HAP-1 (cell line): Measurements from ENCODE around the gene FERMT1.
A peak's percentile ranks its signal among the peaks of the same experiment; 100 is the strongest.
"Not testable (repeated sequence)": the region's sequence is repeated elsewhere in the genome, so short reads cannot be mapped to it uniquely, and the experiment has no call there.

Experiments
- DNase-seq, 2 experiments: peaks; one replicate each; pipeline ENCODE4 v3.0.0-alpha.2; 2016 to 2020; ENCODE audit warnings: low spot score in 2 of 2
- H3K27me3 ChIP-seq: fragments of 250-450 bp; sonication (Bioruptor Pico); 2 replicates; pipeline ENCODE4 v1.5.1; 2020; ENCODE audit warnings: low read depth, mild to moderate bottlenecking, moderate library complexity
- H3K36me3 ChIP-seq: fragments of 250-450 bp; sonication (Bioruptor Pico); replicated peaks from 2 replicates; pipeline ENCODE4 v1.5.1; 2020; ENCODE audit warnings: mild to moderate bottlenecking
- H3K4me1 ChIP-seq: fragments of 250-450 bp; sonication (Bioruptor Pico); 2 replicates; pipeline ENCODE4 v1.5.1; 2020; ENCODE audit warnings: mild to moderate bottlenecking
- H3K4me3 ChIP-seq: fragments of 250-450 bp; sonication (Bioruptor Pico); 2 replicates; pipeline ENCODE4 v1.5.1; 2020; ENCODE audit warnings: mild to moderate bottlenecking, moderate library complexity
- H3K9me3 ChIP-seq: fragments of 250-450 bp; sonication (Bioruptor Pico); 2 replicates; pipeline ENCODE4 v1.5.1; 2020; ENCODE audit warnings: mild to moderate bottlenecking, moderate library complexity
- in situ Hi-C: fragments of 300-500 bp; cut with MboI; formaldehyde crosslinking; loops from 3 replicates; pipeline ENCODE4 v1.14.3; 2020; ENCODE audit warnings: low sequenced_read_pairs, inconsistent platforms, mixed read lengths

FERMT1 gene

DNA sequence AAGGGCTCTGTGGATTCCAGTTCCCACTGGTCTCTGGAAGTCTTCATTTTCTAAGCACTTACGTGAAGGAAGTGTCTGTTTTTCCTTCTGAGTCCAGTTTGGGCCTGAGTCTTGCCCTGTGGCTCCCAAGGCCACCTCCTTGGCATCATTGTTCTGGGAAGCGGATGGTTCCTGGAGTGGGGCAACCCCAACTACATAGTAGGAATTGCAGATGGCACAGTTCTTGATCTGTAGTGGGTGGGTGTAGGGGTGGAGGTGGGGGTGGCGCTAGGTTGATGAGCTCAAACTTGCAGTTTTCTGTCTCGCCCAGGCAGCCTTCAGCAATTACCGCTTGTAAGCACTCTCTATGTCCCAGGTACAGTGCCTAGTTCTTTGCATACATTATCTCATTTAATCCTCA lies 7.2 kb upstream of the FERMT1 start:
- H3K4me1 ChIP-seq, result no peaks in the 10 kb centered on the region
- H3K4me3 ChIP-seq, result no peak overlapping the region
- H3K36me3 ChIP-seq, result no peaks in the 10 kb centered on the region
- in situ Hi-C loops, result loop anchor here (25.0 kb wide), 1 partner anchor 1157 kb away; no protein-coding TSS in a partner anchor
- 0 out of 2 replicates have a peak, but pooled peaks cover 2% of the 10 kb centered on the region for H3K27me3 ChIP-seq
- DNase-seq, result no peak
- no peaks in the 10 kb centered on the region for H3K9me3 ChIP-seq

DNA sequence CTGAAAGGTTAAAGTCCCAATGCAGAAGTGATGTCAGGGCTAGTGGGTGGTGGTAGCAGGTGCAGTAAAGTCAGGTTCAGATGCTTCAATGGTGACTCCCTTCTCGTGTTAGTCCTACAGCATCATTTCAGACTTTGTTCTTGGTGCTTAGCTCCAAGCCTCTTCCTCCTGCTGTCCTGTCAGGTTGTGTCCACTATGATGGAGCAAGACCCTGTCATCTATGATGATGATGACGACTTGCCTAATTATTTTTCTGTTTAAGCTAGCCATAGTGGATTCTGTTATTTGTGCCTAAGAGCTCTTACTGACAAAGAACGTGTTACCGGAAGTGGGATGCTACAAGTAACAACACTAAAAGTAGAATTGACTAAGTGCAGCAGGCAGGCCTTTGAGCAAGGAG lies 5.0 kb upstream of the FERMT1 start:
- H3K36me3 ChIP-seq, result no peaks in the 10 kb centered on the region
- H3K4me3 ChIP-seq, result no peak overlapping the region
- no peaks in the 10 kb centered on the region for H3K9me3 ChIP-seq
- 0 out of 2 replicates have a peak, but pooled peaks cover 2% of the 10 kb centered on the region for H3K27me3 ChIP-seq
- DNase-seq, result no peak
- peaks cover 8% of the 10 kb centered on the region for H3K4me1 ChIP-seq
- in situ Hi-C loops, result loop anchor here (25.0 kb wide), 1 partner anchor 1159 kb away; no protein-coding TSS in a partner anchor

DNA sequence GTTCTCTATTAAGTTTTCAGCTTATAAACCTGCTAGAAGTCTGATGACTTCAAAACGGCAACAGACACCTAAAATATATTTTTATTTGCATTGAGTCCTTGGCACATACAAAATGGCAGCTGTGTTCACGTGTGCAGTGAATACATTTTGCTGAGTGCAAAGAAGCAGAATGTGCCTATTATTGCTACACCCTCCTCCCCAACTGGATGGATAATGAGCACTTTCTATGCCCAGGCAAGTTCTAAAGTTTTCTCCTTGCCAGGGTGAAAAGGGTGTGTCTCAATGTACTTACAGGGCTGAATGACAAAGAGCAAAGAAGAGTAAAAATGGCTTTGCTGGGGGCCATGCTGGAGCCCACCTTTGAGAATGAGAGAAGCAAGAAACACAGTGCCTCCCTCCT lies 4.0 kb upstream of the FERMT1 start:
- H3K4me1 ChIP-seq, result peaks cover 13% of the 10 kb centered on the region

DNA sequence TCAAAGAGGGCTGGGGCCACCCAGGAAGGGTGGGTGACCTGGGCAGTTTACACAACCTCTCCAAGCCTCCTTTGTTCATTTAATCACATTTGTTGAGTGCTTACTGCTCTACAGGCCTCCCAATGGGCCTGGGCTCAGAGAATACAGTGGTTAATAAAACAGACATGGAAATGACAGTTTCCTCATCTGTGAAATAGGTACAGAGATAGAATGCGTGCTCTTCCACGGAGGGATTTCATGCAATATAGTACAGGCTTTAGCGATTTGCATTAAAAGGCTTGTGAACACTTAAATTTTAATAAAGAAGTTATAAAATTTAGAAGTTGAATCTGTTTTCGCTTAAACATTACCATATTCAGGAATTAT lies 802 bp upstream of the FERMT1 start:
- DNase-seq, result no peak
- in situ Hi-C loops, result no loop called here
- Histone ChIP-seq H3K27me3 (no peaks in the 10 kb centered on the region), H3K36me3 (peaks cover 9% of the 10 kb centered on the region), H3K9me3 (no peaks in the 10 kb centered on the region), H3K4me3 (peak overlapping the region; percentile 42), H3K4me1 (peaks cover 37% of the 10 kb centered on the region)

More for the DNA sequence above, 4.0 kb upstream of the FERMT1 start:
- no peak for DNase-seq
- Histone ChIP-seq H3K27me3 (0 out of 2 replicates have a peak, but pooled peaks cover 2% of the 10 kb centered on the region), H3K4me3 (no peak overlapping the region), H3K9me3 (no peaks in the 10 kb centered on the region), H3K36me3 (no peaks in the 10 kb centered on the region)
- in situ Hi-C loops, result loop anchor here (25.0 kb wide), 1 partner anchor 1160 kb away; no protein-coding TSS in a partner anchor

DNA sequence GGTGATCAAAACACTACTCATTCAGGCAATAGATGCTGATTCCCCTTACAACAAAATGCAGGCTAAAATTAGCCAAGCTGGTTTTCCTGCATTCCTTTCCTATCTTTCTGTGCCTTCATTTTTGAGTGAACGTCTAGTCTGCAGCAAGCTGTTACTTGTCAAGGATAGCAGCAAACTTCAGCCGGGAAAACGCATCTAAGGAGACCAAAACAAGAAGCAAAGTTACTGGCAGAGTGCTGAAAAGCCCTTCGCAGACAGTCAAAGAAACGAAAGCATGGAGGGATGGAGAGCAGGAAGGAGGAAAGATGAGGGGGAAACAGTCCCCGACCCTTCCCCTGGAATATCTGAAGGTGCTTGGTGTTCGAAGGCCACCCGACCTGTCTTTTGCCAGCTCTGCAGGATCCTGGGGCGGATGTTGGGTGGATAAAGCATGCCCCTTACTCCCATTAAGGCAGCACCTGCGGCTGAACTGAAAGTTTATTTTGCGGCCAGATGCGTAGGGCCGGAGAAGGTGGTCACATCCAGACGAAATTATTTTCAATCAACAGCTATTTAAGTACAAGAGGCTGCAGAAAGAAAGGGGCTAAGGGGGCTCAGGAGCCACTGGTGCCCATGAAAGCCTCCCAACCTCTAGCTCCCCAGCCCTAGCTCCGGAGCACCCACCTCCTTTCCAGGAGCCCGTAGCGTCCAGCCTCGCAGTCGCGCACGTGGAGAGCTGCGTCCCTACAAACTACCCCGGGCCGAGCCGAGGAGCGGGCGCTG lies 538 bp downstream of the FERMT1 start:
- no peaks in the 10 kb centered on the region for H3K9me3 ChIP-seq
- peak overlapping the region; percentile 42 for H3K4me3 ChIP-seq
- H3K36me3 ChIP-seq, result peaks cover 15% of the 10 kb centered on the region
- peak; percentile 16 to 36 for DNase-seq
- in situ Hi-C loops, result no loop called here
- peaks cover 37% of the 10 kb centered on the region for H3K4me1 ChIP-seq
- H3K27me3 ChIP-seq, result no peaks in the 10 kb centered on the region

DNA sequence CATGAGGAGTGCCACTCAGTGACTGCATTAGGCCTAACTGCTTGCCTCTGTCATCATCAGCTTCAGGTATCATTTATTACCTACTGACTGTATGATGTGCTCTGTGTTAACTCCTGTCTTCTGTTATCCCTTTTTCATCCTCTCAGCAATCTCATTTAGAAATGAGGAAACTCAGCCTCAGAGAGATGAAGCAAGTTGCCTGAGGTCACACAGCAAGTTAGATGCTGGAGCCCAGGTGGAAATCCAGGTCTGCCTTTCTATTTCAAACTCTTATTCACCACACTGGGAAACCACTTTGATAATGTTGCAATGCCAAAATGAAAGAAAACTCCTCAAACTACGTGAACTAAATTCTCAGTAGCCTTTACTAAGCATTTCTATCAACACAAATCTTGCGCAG lies 1.3 kb downstream of the FERMT1 start:
- H3K4me1 ChIP-seq, result peaks cover 37% of the 10 kb centered on the region
- H3K4me3 ChIP-seq, result peak overlapping the region; percentile 42
- peaks cover 20% of the 10 kb centered on the region for H3K36me3 ChIP-seq
- in situ Hi-C loops, result no loop called here
- H3K27me3 ChIP-seq, result no peaks in the 10 kb centered on the region
- H3K9me3 ChIP-seq, result no peaks in the 10 kb centered on the region
- DNase-seq, result no peak

DNA sequence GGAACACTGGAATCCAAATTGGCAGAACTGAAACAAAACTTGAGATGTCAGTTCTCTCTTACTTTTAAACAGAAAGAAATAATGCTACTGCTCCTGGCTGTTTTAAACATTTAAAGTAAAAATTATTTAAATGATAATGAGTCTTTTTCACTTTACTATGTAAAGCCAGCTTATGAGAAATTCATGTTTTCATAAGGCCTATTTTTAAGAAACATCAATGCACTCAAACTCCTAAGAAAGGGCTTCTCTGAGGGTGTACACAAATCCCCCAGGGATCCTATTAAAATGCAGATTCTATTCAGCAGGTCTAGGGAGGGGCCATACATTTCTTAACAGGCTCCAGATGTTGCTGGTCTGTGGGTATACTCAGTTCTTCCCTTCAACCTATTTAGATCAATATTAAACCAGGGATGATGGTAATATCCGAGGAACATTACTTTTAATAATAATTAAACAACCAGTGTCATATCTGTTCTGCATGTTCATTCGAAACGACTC lies 2.3 kb downstream of the FERMT1 start:
- no peaks in the 10 kb centered on the region for H3K9me3 ChIP-seq
- H3K4me3 ChIP-seq, result no peak overlapping the region; the same call in 1 of the 2 replicates
- H3K36me3 ChIP-seq, result peaks cover 27% of the 10 kb centered on the region
- in situ Hi-C loops, result no loop called here
- DNase-seq, result peak; percentile 71 to 97
- no peaks in the 10 kb centered on the region for H3K27me3 ChIP-seq
- H3K4me1 ChIP-seq, result peaks cover 37% of the 10 kb centered on the region

DNA sequence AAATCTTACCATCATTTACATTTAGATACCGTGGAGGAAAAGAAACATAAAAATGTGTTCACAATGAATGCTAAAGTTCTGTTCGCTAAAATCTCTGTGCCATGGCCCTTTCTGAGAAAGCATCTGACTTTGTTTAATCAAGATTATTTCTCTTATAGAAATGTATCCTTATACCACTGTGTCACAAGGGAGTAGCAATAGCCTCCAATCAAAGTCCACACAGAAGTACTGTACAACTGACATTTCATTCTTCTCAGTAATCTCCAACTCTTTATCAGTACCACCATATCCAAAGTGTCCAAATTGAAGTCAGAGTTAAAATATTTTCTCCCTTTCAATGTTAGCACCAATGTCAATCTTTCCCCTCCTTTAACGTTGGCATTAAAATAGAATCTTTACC lies 6.1 kb downstream of the FERMT1 start:
- 0 out of 2 replicates have a peak, but pooled peaks cover 4% of the 10 kb centered on the region for H3K9me3 ChIP-seq
- no peaks in the 10 kb centered on the region for H3K27me3 ChIP-seq
- H3K36me3 ChIP-seq, result peaks cover 61% of the 10 kb centered on the region
- in situ Hi-C loops, result no loop called here
- no peak for DNase-seq
- peaks cover 24% of the 10 kb centered on the region for H3K4me1 ChIP-seq
- H3K4me3 ChIP-seq, result no peak overlapping the region

DNA sequence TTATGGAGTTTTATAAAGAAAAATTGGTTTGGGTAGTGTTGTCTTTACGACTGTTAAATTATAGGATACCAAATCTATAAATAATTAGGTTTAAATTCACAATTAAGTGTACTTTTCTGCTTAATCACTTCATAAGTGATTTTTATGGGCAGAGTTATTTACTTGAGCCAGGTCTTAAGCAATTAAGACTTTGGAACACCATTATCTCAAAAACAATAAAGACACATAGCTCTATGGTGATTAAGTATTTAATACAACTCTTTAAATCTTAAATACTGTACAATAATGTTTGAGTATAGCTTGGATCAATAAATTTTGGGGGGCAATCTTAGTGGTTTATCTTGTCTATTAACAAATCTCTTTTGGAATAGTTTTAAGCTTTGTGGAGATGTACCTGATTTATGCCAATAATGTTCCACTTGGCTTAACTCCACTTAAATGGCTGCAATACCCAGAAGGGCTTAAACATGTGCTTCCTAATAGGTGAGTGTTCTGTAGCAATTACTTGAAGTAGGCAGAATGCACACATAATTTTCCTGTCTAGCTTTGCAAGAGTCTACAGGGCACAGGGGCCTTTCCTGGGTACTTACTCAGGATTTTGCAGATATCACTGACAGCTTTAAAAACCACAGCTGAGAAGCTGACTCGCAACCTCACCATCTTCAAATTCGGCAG lies 7.5 kb downstream of the FERMT1 start:
- in situ Hi-C loops, result no loop called here
- no peak overlapping the region for H3K4me3 ChIP-seq
- H3K36me3 ChIP-seq, result peaks cover 73% of the 10 kb centered on the region
- DNase-seq, result no peak
- no peaks in the 10 kb centered on the region for H3K27me3 ChIP-seq
- peaks cover 12% of the 10 kb centered on the region for H3K4me1 ChIP-seq
- H3K9me3 ChIP-seq, result 0 out of 2 replicates have a peak, but pooled peaks cover 4% of the 10 kb centered on the region

DNA sequence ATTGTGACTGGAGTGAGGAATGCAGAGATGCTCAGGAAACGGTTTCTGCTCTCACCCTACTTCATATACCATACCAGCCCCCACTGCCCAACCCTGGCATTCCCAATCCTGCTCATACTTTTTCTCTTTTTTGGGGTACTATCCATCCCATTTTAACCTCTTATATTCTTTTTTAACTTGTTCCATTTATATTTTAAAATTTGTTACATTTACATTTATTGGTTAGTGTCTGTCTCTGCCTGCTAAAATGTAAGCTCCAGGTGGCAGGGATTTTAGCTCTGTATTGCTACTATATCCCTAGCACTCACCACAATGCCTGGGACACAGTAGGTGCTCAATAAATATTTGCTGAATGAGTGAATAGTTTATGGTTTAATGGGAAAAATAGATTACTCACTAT lies 8.1 kb downstream of the FERMT1 start:
- H3K36me3 ChIP-seq, result peaks cover 79% of the 10 kb centered on the region
- peaks cover 6% of the 10 kb centered on the region for H3K4me1 ChIP-seq
- H3K4me3 ChIP-seq, result no peak overlapping the region
- in situ Hi-C loops, result no loop called here
- H3K9me3 ChIP-seq, result 0 out of 2 replicates have a peak, but pooled peaks cover 4% of the 10 kb centered on the region
- DNase-seq, result no peak
- no peaks in the 10 kb centered on the region for H3K27me3 ChIP-seq

DNA sequence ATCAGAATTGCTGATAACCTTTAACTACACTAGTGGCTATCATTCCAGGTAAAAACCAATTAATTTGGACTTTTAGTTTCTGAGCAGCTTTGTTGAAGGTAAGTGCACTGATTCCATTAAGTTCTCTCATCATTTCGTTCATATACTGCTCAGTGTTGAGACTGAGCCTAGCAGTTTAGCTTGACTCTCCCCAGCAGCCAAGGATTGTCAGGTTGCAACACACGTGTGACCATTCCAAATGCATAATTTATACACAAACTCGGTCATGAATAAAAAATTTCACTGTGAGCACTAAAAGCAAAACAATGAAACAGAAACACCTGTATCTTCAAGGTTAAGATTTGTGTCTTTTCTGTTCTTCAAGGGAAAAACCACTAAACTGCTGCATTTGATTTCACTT lies 8.9 kb downstream of the FERMT1 start:
- H3K4me1 ChIP-seq, result no peaks in the 10 kb centered on the region
- peaks cover 79% of the 10 kb centered on the region for H3K36me3 ChIP-seq
- DNase-seq, result no peak
- in situ Hi-C loops, result no loop called here
- 0 out of 2 replicates have a peak, but pooled peaks cover 4% of the 10 kb centered on the region for H3K9me3 ChIP-seq
- no peak overlapping the region for H3K4me3 ChIP-seq
- H3K27me3 ChIP-seq, result no peaks in the 10 kb centered on the region

DNA sequence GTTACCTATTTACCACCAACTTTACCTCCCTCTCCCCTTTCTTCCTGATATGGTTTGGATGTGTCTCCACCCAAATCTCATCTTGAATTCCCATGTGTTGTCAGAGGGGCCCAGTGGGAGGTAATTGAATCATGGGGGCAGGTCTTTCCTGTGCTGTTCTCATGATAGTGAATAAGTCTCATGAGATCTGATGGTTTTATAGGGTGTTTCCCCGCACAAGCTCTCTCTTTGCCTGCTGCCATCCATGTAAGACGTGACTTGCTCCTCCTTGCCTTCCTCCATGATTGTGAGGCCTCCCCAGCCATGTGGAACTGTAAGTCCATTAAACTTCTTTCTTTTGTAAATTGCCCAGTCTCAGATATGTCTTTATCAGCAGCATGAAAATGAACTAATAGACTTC lies 9.9 kb downstream of the FERMT1 start:
- in situ Hi-C loops, result not testable (repeated sequence)

DNA sequence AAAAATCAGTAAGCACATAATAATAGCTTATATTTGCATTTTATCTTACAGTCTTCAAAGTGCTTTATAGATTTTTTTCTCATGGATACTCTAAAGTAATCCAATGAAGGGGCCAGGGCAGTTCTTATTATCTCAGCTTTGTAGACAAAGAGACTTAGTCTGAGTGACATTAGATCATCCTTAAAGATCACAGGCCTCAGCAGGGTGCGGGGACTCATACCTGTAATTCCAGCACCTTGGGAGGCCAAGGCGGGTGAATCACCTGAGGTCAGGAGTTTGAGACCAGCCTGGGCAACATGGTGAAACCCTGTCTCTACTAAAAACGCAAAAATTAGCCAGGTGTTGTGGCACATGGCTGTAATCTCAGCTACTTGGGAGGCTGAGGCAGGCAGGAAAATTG lies 14.5 kb downstream of the FERMT1 start:
- Histone ChIP-seq H3K4me1 (no peaks in the 10 kb centered on the region), H3K36me3 (peaks cover 59% of the 10 kb centered on the region), H3K27me3 (no peaks in the 10 kb centered on the region), H3K9me3 (no peaks in the 10 kb centered on the region), H3K4me3 (no peak overlapping the region)
- no peak for DNase-seq
- in situ Hi-C loops, result no loop called here

More for the DNA sequence above, 9.9 kb downstream of the FERMT1 start:
- H3K27me3 ChIP-seq, H3K4me1 ChIP-seq, H3K9me3 ChIP-seq, H3K4me3 ChIP-seq, DNase-seq: not testable (repeated sequence)
- peaks cover 77% of the 10 kb centered on the region for H3K36me3 ChIP-seq
